ENCODE measurements around the gene ARHGEF4.

ARHGEF4 gene

DNA sequence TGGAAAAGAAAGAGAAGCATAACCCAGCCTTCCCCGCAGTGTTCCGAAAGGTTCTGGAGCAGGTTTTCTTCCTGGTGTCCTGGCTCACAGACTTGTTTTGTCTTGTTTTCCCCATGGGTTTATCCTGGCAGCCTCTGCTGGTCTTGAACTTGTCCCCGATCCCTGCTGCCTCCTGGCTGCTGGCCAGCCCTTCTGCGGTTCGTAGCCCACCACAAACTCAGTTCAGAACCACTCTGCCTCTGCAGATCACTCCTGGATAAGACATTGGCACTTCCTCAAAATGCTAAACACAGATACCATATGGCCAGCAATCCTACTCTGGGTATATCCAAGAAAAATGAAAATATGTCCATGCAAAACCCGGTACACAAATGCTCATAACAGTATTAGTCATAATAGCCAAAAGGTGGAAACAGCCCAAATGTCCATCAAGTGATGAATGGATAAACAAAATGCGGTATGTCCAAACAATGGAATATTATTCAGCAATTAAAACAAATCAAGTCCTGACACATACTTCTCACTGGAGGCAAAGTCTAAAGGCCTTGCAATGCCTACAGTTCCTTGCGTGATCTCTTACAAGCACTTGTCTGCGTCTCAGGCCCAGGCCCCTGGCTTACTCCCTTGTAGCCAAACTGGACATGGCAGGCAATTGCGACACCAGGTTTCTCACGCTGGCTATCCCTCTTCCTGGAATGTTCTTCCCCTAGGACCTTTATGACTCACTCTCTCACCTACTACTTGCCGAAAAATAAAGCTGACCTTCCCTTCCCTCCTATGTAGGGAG lies 28.0 kb upstream of the ARHGEF4 start:
- peaks cover 1% of the 10 kb centered on the region for H3K9me3 Mint-ChIP-seq
- DNase-seq (ENCODE audit: low spot score in 2 of 2), result no peak
- peaks cover 1% of the 10 kb centered on the region for H3K27me3 Mint-ChIP-seq
- ATAC-seq (ENCODE audit: low read depth), result no peak
- H3K27ac Mint-ChIP-seq, result no peak overlapping the region
- peaks cover 13% of the 10 kb centered on the region for H3K4me1 Mint-ChIP-seq
- H3K4me3 Mint-ChIP-seq, result no peak overlapping the region
- no peaks in the 10 kb centered on the region for H3K36me3 Mint-ChIP-seq

DNA sequence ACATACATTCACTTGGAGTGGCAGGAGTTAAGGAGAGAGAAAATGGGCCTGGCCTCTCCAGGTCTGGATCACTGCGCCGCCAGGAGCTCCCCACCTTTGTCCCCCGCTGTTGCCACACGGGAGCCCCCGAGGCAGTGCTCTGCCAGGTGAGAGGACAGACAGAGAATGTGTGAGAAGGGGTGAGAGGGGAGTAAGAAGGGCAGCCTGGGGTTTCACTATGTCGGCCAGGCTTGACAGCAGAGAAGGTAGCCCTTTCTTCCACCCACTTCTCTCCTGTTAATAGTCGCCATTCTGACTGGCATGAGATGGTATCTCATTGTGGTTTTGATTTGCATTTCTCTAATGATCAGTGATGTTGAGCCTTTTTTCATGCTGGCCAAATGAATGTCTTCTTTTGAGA lies 26.2 kb upstream of the ARHGEF4 start:
- Mint-ChIP-seq H3K4me1 (peaks cover 13% of the 10 kb centered on the region), H3K9me3 (peaks cover 1% of the 10 kb centered on the region), H3K36me3 (no peaks in the 10 kb centered on the region), H3K27ac (no peak overlapping the region), H3K4me3 (no peak overlapping the region), H3K27me3 (peaks cover 1% of the 10 kb centered on the region)
- ATAC-seq (ENCODE audit: low read depth) (no peak), DNase-seq (ENCODE audit: low spot score in 2 of 2) (no peak)

DNA sequence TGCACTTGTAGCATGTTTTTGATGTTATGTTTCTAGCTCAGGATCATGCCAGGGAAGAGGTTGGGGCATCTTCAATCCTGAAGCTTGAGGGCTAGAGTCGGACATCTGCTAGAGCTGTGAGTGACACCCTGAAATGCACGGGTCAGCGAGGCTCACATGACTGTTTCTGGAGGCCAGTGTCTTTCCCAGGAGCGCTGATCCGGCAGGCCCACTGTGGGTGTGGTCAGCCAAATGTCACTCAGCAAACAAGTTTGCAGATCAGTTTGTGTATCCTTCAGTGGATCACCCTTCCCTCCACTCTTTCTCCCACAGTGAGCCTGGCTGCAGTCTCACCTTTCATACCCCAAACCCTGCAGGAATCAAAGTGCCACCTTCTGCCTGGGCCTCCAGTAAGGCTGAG lies 23.0 kb upstream of the ARHGEF4 start:
- peaks cover 11% of the 10 kb centered on the region for H3K4me1 Mint-ChIP-seq
- peaks cover 4% of the 10 kb centered on the region for H3K9me3 Mint-ChIP-seq
- no peak for ATAC-seq (ENCODE audit: low read depth)
- H3K27me3 Mint-ChIP-seq, result peaks cover 4% of the 10 kb centered on the region
- DNase-seq (ENCODE audit: low spot score in 2 of 2), result no peak
- peaks cover 3% of the 10 kb centered on the region for H3K36me3 Mint-ChIP-seq
- H3K4me3 Mint-ChIP-seq, result no peak overlapping the region
- no peak overlapping the region for H3K27ac Mint-ChIP-seq

DNA sequence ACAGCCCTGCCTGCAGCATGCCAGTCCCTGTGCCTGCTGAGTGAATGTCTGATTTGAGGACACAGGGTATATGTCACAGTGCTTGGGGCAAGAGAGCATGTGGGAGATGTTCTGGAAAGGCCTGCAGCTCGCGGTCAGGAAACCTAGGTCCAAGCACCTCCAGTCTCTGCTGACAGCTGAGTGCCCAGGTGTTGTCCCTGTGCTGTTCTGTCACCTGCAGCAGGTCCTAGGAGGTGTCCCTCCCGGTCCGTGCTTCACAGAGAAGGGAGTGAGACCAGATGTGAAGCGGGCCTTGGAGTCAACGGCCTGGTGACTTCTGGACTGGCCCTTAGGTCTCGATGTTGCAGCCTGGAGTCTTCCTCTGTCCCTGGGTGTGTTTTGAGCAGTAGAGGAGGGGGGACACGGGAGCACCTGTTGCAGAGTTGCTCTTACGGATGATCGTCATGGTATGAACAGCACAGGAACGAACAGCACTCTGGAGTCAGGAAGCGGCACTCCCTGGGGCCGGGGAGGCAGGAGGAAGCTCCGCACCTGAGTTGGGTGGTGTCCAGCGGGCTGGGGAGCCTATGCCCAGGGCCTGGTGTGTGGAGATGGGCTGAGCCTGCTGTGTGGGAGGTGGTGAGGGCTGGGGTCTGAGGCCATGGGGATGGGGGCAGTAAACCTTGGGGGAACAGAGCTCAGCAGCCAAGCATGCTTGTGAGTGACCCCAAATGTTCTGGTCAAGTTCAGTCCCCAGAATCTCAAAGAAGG lies 21.6 kb upstream of the ARHGEF4 start:
- ATAC-seq (ENCODE audit: low read depth), result no peak
- peaks cover 6% of the 10 kb centered on the region for H3K27me3 Mint-ChIP-seq
- DNase-seq (ENCODE audit: low spot score in 2 of 2), result no peak
- H3K36me3 Mint-ChIP-seq, result peaks cover 4% of the 10 kb centered on the region
- no peak overlapping the region for H3K4me3 Mint-ChIP-seq
- H3K27ac Mint-ChIP-seq, result no peak overlapping the region
- peaks cover 3% of the 10 kb centered on the region for H3K9me3 Mint-ChIP-seq
- H3K4me1 Mint-ChIP-seq, result peaks cover 11% of the 10 kb centered on the region

DNA sequence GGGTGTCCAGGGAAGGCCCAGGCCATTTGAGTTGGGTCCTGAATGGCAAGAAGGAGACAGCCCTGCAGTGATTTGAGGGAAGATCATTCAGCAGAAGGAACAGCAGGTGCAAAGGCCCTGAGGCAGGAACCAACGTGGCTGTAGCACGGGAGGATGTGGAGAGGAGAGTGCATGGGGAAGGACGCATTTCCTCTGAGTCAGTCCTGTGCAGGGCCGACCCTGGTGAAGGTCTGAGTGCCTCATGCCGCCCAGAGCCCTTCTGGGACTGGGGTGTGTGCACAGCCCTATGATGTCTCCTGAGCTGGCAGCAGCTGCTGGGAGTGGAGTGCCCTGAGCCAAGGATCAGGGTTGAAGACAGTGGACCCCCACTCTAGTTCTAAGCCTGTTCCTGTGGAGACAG lies 17.9 kb upstream of the ARHGEF4 start:
- peaks cover 5% of the 10 kb centered on the region for H3K27me3 Mint-ChIP-seq
- peaks cover under 1% of the 10 kb centered on the region for H3K4me1 Mint-ChIP-seq
- no peak overlapping the region for H3K4me3 Mint-ChIP-seq
- no peak overlapping the region for H3K27ac Mint-ChIP-seq
- ATAC-seq (ENCODE audit: low read depth) (no peak), DNase-seq (ENCODE audit: low spot score in 2 of 2) (no peak)
- peaks cover 3% of the 10 kb centered on the region for H3K9me3 Mint-ChIP-seq
- peaks cover 4% of the 10 kb centered on the region for H3K36me3 Mint-ChIP-seq

DNA sequence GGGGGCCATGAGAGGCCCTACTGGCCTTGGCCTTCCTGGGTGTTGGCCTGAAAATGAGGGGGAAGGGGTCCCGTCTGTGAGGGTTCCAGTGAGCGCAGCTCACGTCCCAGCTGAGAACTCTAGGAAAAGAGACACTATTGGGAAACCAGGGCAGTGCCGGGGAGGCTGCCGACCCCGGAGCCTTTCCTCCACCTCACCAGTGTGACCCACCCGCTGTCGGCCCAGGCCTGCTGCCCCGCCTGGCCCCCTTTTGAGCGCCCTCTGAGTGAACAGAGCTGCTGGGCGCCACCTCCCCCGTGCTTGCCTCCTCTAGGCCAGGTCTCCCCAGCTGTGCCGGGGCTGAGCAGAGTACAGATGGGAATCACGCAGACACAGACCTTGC lies 17.5 kb upstream of the ARHGEF4 start:
- no peak overlapping the region for H3K27ac Mint-ChIP-seq
- peaks cover 4% of the 10 kb centered on the region for H3K4me1 Mint-ChIP-seq
- H3K36me3 Mint-ChIP-seq, result peaks cover 4% of the 10 kb centered on the region
- H3K4me3 Mint-ChIP-seq, result no peak overlapping the region
- DNase-seq (ENCODE audit: low spot score in 2 of 2) (no peak), ATAC-seq (ENCODE audit: low read depth) (no peak)
- peaks cover 3% of the 10 kb centered on the region for H3K9me3 Mint-ChIP-seq
- peaks cover 5% of the 10 kb centered on the region for H3K27me3 Mint-ChIP-seq

DNA sequence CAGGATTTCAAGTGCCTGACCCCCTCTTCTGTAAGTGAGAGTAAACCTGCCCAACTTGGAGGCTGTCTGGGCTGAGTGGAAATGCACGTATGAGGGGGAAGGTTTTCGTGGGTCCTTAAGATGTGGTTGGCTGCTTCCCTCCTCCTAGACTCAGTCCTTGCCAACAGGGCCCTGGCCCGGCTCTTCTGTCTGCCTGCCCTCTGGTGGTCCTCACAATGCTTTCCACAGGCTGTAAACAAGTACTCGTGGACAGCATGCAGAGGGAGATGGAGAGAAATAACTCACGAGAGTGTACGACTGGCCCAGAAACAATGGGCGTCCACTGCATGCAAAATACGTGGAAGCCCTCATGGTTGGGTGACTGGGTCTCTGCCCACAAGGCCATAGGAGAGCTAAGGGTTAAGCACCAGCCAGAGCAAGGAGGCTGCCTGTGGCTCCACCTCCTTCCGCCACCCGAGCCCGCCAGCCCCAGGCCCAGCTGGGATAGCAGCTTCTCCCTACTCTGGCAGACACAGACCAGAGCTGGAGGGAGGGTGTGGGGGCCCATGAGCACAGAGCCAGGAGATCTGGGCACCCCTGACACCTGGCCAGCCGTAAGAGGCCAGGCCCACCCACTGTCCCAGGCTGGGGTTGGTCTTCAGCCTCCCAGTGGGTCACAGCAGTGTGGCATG lies 17.0 kb upstream of the ARHGEF4 start:
- H3K9me3 Mint-ChIP-seq, result peaks cover 3% of the 10 kb centered on the region
- no peak for DNase-seq (ENCODE audit: low spot score in 2 of 2)
- H3K36me3 Mint-ChIP-seq, result peaks cover 4% of the 10 kb centered on the region
- no peak overlapping the region for H3K4me3 Mint-ChIP-seq
- H3K27me3 Mint-ChIP-seq, result peaks cover 5% of the 10 kb centered on the region
- ATAC-seq (ENCODE audit: low read depth), result no peak
- peaks cover 10% of the 10 kb centered on the region for H3K4me1 Mint-ChIP-seq
- H3K27ac Mint-ChIP-seq, result no peak overlapping the region

DNA sequence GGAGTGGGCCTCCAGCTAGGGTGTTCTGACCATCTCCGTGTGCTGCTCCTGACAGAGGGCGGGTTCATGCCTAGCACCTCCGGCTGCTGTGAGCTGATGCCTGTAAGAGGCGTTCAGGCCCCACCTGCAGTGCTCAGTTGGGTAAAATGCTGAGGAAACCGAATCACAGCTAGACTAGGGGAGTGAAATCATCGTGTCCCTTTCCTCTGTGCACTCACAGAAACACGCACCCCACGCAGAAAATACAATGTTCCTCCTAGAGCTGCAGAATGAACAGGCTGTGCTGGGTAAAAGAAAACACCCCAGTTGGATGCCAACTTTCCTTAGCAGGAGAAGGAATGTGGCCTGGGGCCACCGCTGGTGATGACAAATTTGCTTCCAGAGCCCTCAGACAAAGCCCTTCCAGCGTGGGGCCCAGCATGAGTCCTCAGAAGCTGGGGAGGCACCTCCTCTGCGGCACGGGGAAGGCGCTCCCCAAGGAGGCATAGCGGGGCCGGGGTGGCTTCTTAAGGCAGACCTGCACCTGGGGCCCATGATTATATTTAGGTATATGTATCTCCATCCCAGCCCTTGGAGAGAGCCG lies 16.3 kb upstream of the ARHGEF4 start:
- no peak overlapping the region for H3K4me3 Mint-ChIP-seq
- H3K27me3 Mint-ChIP-seq, result peaks cover 5% of the 10 kb centered on the region
- peaks cover 4% of the 10 kb centered on the region for H3K36me3 Mint-ChIP-seq
- no peak for ATAC-seq (ENCODE audit: low read depth)
- peaks cover 3% of the 10 kb centered on the region for H3K9me3 Mint-ChIP-seq
- no peak overlapping the region for H3K27ac Mint-ChIP-seq
- no peak for DNase-seq (ENCODE audit: low spot score in 2 of 2)
- H3K4me1 Mint-ChIP-seq, result peaks cover 10% of the 10 kb centered on the region

DNA sequence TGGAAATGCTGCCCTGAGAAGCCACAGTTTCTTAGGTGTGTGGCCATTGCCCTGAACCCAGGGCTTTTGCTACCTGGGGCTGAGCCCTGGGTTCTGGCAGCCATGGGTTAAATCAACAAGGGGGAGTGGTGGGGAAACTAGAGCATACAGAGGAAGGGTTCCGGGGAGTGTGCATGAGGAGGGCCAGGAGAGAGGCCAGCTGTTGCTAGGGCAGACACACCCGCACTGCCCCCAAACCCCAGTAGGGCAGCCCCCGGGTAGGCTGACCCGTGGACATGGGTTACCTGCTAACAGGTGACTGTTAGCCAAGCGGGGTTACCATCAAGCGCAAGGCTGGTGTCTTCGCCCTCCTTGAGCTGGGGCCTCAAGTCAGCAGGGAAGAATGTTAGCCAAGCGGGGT lies 14.8 kb upstream of the ARHGEF4 start:
- Mint-ChIP-seq H3K27ac (no peak overlapping the region), H3K27me3 (peaks cover 5% of the 10 kb centered on the region), H3K9me3 (peaks cover 3% of the 10 kb centered on the region), H3K36me3 (peaks cover 4% of the 10 kb centered on the region), H3K4me3 (no peak overlapping the region), H3K4me1 (peaks cover 10% of the 10 kb centered on the region)
- ATAC-seq (ENCODE audit: low read depth), result no peak
- no peak for DNase-seq (ENCODE audit: low spot score in 2 of 2)

DNA sequence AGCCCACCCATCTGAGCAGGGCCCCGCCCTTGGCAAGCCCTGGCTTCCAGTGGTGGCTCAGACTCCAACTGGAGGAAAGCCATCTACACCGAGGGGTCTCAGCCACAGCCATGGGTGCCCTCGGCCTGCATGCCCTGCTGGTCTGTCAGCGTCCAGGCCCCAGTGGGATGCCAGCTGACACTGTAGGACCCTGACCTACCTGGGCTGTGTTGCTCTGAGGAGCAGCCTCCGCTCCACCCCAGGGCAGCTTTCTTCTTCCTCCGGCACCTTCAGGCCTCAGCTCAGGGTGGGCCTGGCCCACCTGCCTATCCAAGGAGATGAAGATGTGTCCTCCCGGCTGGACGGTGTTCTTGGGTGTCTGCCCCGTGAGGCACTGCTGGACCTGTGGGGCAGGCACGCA lies 13.9 kb upstream of the ARHGEF4 start:
- Mint-ChIP-seq H3K27me3 (peaks cover 5% of the 10 kb centered on the region), H3K27ac (no peak overlapping the region), H3K9me3 (peaks cover 3% of the 10 kb centered on the region)

DNA sequence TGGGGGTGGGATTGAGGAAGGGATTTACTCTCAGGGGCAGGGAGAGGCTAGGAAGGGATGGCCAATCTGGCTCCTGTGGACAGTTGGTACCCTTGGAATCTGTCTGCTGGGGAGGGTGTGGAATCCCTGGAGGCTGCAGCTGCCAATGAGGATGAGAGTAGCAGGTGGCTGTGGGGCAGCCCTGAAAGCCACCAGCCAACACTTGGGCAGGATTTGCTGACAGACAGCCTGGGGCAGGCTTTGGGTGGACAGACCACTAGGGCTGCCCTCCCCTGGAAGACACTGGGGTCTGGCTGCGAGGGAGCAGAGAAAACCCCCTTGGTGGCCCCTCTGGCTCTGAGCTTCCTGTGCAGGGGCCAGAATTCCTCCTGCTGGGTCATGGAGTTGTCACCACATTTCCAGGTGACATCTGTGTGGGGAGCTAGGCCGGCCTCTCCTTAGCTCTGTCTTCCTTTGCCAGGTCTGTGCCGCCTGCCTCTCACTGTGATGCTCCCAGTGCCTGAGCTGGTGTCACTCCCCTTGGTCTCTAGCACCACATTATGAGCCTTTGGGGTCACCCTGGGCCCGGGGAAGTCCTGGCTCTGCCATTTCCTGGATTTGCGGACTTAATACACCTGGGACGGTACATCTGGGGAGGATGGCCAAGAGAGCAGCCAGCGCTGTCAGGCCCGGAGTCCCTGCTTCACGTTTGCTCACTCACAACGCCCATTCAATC lies 13.4 kb upstream of the ARHGEF4 start:
- Mint-ChIP-seq H3K4me1 (peaks cover 10% of the 10 kb centered on the region), H3K9me3 (peaks cover 3% of the 10 kb centered on the region), H3K4me3 (no peak overlapping the region), H3K27me3 (peaks cover 5% of the 10 kb centered on the region), H3K36me3 (peaks cover 4% of the 10 kb centered on the region), H3K27ac (peak overlapping the region; percentile 94)
- ATAC-seq (ENCODE audit: low read depth) (no peak), DNase-seq (ENCODE audit: low spot score in 2 of 2) (no peak)

More for the DNA sequence above, 13.9 kb upstream of the ARHGEF4 start:
- ATAC-seq (ENCODE audit: low read depth), result no peak
- DNase-seq (ENCODE audit: low spot score in 2 of 2), result no peak
- Mint-ChIP-seq H3K4me1 (peaks cover 10% of the 10 kb centered on the region), H3K4me3 (no peak overlapping the region), H3K36me3 (peaks cover 4% of the 10 kb centered on the region)

DNA sequence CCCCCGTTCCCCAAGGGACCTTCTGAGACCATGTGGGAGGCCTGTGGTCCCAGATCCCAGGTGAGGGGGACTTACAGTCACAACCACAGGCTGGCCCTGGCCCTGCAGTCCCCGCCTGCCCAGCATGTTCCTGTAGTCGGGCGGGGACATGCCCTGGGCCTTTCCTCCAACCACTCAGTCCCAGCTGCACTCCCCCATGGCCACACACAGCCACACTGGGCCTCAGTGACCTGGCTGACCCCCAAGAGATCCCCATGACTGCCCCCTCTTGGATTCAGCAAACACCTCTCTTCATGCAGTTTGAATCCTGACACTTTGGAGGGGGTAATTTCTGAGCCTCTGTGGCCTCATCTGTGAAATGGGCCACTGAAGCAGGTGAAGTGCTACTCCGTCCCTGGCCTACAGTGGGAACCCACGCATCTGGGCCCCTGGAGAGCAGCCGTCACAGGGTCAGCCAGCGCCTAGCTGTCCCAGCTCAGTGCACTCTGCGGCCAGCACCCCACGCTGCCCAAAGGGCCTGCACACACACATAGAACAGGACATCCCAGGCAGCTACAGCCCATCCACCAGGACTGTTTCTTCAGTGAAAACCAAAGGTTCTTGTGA lies 12.7 kb upstream of the ARHGEF4 start:
- peak overlapping the region; percentile 94 for H3K27ac Mint-ChIP-seq
- DNase-seq (ENCODE audit: low spot score in 2 of 2), result no peak
- peaks cover 10% of the 10 kb centered on the region for H3K4me1 Mint-ChIP-seq
- ATAC-seq (ENCODE audit: low read depth), result peak; percentile 42
- H3K27me3 Mint-ChIP-seq, result no peaks in the 10 kb centered on the region
- no peaks in the 10 kb centered on the region for H3K36me3 Mint-ChIP-seq
- peak overlapping the region; percentile 21 for H3K4me3 Mint-ChIP-seq
- no peaks in the 10 kb centered on the region for H3K9me3 Mint-ChIP-seq

DNA sequence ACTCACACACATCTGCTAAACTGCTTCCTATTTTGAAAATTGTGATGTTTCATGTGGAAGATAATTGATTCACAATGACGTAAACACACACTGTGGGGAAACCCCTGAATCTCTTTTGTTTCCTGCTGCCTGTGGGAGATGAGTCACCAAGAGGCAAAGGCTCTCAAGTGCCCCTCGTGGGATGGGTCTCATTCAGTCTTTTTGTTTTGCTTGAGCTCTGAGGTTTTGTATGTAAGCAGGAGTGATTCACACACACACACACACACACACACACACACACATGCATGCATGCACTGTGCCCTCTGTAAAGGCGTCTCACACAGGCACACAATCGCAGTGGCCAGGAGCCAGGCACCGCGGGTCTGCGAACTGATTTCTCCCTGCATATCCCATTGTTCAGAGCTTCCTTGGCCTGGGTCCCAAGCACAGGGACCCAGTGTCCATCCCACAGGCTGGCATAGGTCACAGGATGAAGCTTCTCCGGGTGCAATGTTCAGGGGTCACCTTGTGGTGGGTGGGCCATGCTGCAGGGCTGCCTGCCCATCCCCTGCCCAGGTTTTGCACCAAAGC lies 12.1 kb upstream of the ARHGEF4 start:
- H3K4me3 Mint-ChIP-seq, result no peak overlapping the region
- peak; percentile 91 for ATAC-seq (ENCODE audit: low read depth)
- H3K4me1 Mint-ChIP-seq, result peaks cover 10% of the 10 kb centered on the region

More for the DNA sequence above, 12.1 kb upstream of the ARHGEF4 start:
- DNase-seq (ENCODE audit: low spot score in 2 of 2), result peak in 1 of 2 donors; percentile 36
- Mint-ChIP-seq H3K27ac (peak overlapping the region; percentile 94), H3K36me3 (no peaks in the 10 kb centered on the region), H3K9me3 (no peaks in the 10 kb centered on the region), H3K27me3 (no peaks in the 10 kb centered on the region)

Data from memory B cell (primary cell).